Liver (tissue), 3 donors: Measurements from ENCODE around the gene TTC28.

Source experiments
- EGR1 ChIP-seq, 2 donors: IDR thresholded peaks; 2 replicates each; pipeline ENCODE4 v1.6.1; 2016 to 2018; ENCODE audit warnings: antibody characterized with exemption in 2 of 2, low read depth in 2 of 2
- GABPA ChIP-seq, 2 donors: IDR thresholded peaks in 1 of 2; conservative IDR thresholded peaks in 1 of 2; 2 replicates each; pipeline ENCODE4 v1.6.1; 2016; ENCODE audit warnings: antibody characterized with exemption in 2 of 2, mild to moderate bottlenecking in 1 of 2, moderate library complexity in 1 of 2
- JUND ChIP-seq, 2 donors: IDR thresholded peaks; 2 replicates each; pipeline ENCODE4 v1.6.1; 2016; ENCODE audit warnings: antibody characterized with exemption in 2 of 2
- NR2F2 ChIP-seq: IDR thresholded peaks from 2 replicates; pipeline ENCODE4 v1.6.1; 2016; ENCODE audit warnings: antibody characterized with exemption
- RAD21 ChIP-seq, 2 donors: IDR thresholded peaks; 2 replicates each; pipeline ENCODE4 v1.6.1; 2016; ENCODE audit warnings: antibody characterized with exemption in 2 of 2, mild to moderate bottlenecking in 2 of 2
- REST ChIP-seq: IDR thresholded peaks from 2 replicates; pipeline ENCODE4 v1.6.1; 2016; ENCODE audit warnings: antibody characterized with exemption, mild to moderate bottlenecking
- RXRA ChIP-seq, 2 donors: IDR thresholded peaks; 2 replicates each; pipeline ENCODE4 v1.6.1; 2017 to 2018; ENCODE audit warnings: antibody characterized with exemption in 2 of 2, mild to moderate bottlenecking in 1 of 2
- SP1 ChIP-seq: IDR thresholded peaks from 2 replicates; pipeline ENCODE4 v1.6.1; 2018; ENCODE audit warnings: antibody characterized with exemption, mild to moderate bottlenecking
- TAF1 ChIP-seq: conservative IDR thresholded peaks from 2 replicates; pipeline ENCODE4 v1.6.1; 2016; ENCODE audit warnings: antibody characterized with exemption, mild to moderate bottlenecking
- YY1 ChIP-seq: IDR thresholded peaks from 2 replicates; pipeline ENCODE4 v1.6.1; 2016; ENCODE audit warnings: antibody characterized with exemption, mild to moderate bottlenecking
- TF ChIP-seq, protein P1 (sequence below): IDR thresholded peaks from 2 replicates; pipeline ENCODE4 v1.6.1; 2016; ENCODE audit warnings: antibody characterized with exemption
- TF ChIP-seq, protein P2 (sequence below): fragments of 150-350 bp; IDR thresholded peaks from 2 replicates; pipeline ENCODE4 v1.5.1; 2017; ENCODE audit warnings: improper control_type of control experiment, low read depth, low read length; ENCODE audit not compliant: missing input control
- TF ChIP-seq, protein P3 (sequence below): IDR thresholded peaks from 2 replicates; pipeline ENCODE4 v1.6.1; 2016; ENCODE audit warnings: antibody characterized with exemption
- TF ChIP-seq, protein P4 (sequence below): IDR thresholded peaks from 2 replicates; pipeline ENCODE4 v1.6.1; 2016; ENCODE audit warnings: antibody characterized with exemption
- donor health status: healthy.
- donor health status: healthy.

- TF ChIP-seq, protein P1, sequence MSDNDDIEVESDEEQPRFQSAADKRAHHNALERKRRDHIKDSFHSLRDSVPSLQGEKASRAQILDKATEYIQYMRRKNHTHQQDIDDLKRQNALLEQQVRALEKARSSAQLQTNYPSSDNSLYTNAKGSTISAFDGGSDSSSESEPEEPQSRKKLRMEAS = no peak
- TF ChIP-seq, protein P2, sequence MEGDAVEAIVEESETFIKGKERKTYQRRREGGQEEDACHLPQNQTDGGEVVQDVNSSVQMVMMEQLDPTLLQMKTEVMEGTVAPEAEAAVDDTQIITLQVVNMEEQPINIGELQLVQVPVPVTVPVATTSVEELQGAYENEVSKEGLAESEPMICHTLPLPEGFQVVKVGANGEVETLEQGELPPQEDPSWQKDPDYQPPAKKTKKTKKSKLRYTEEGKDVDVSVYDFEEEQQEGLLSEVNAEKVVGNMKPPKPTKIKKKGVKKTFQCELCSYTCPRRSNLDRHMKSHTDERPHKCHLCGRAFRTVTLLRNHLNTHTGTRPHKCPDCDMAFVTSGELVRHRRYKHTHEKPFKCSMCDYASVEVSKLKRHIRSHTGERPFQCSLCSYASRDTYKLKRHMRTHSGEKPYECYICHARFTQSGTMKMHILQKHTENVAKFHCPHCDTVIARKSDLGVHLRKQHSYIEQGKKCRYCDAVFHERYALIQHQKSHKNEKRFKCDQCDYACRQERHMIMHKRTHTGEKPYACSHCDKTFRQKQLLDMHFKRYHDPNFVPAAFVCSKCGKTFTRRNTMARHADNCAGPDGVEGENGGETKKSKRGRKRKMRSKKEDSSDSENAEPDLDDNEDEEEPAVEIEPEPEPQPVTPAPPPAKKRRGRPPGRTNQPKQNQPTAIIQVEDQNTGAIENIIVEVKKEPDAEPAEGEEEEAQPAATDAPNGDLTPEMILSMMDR = no peak
- TF ChIP-seq YY1 (no peak), GABPA (IDR thresholded peaks at IDR 0.05 in 1 of 2, conservative IDR thresholded peaks at IDR 0.05 in 1 of 2) (no peak), RAD21 (IDR thresholded peaks at IDR 0.05) (no peak), JUND (IDR thresholded peaks at IDR 0.05) (no peak), RXRA (IDR thresholded peaks at IDR 0.05) (no peak), SP1 (no peak), EGR1 (IDR thresholded peaks at IDR 0.05; ENCODE audit: low read depth in 2 of 2) (no peak), TAF1 (no peak), NR2F2 (no peak), REST (no peak)
- TF ChIP-seq, protein P3, sequence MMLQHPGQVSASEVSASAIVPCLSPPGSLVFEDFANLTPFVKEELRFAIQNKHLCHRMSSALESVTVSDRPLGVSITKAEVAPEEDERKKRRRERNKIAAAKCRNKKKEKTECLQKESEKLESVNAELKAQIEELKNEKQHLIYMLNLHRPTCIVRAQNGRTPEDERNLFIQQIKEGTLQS = no peak
- TF ChIP-seq, protein P4, sequence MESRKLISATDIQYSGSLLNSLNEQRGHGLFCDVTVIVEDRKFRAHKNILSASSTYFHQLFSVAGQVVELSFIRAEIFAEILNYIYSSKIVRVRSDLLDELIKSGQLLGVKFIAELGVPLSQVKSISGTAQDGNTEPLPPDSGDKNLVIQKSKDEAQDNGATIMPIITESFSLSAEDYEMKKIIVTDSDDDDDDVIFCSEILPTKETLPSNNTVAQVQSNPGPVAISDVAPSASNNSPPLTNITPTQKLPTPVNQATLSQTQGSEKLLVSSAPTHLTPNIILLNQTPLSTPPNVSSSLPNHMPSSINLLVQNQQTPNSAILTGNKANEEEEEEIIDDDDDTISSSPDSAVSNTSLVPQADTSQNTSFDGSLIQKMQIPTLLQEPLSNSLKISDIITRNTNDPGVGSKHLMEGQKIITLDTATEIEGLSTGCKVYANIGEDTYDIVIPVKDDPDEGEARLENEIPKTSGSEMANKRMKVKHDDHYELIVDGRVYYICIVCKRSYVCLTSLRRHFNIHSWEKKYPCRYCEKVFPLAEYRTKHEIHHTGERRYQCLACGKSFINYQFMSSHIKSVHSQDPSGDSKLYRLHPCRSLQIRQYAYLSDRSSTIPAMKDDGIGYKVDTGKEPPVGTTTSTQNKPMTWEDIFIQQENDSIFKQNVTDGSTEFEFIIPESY = no peak
Observed at GRCh38 chr22:28051091-28051786, 628.4 kb downstream of the TTC28 start.
